Measurements from ENCODE around the gene MICAL2. TPM values are rescaled to one million over a fixed set of nuclear protein-coding genes. Genes with fewer than 3 reads are reported as not detected.

The MICAL2 gene, protein sequence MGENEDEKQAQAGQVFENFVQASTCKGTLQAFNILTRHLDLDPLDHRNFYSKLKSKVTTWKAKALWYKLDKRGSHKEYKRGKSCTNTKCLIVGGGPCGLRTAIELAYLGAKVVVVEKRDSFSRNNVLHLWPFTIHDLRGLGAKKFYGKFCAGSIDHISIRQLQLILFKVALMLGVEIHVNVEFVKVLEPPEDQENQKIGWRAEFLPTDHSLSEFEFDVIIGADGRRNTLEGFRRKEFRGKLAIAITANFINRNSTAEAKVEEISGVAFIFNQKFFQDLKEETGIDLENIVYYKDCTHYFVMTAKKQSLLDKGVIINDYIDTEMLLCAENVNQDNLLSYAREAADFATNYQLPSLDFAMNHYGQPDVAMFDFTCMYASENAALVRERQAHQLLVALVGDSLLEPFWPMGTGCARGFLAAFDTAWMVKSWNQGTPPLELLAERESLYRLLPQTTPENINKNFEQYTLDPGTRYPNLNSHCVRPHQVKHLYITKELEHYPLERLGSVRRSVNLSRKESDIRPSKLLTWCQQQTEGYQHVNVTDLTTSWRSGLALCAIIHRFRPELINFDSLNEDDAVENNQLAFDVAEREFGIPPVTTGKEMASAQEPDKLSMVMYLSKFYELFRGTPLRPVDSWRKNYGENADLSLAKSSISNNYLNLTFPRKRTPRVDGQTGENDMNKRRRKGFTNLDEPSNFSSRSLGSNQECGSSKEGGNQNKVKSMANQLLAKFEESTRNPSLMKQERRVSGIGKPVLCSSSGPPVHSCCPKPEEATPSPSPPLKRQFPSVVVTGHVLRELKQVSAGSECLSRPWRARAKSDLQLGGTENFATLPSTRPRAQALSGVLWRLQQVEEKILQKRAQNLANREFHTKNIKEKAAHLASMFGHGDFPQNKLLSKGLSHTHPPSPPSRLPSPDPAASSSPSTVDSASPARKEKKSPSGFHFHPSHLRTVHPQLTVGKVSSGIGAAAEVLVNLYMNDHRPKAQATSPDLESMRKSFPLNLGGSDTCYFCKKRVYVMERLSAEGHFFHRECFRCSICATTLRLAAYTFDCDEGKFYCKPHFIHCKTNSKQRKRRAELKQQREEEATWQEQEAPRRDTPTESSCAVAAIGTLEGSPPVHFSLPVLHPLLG
- 30.5 and 42.4 TPM in 2 replicates for total RNA-seq

DNA sequence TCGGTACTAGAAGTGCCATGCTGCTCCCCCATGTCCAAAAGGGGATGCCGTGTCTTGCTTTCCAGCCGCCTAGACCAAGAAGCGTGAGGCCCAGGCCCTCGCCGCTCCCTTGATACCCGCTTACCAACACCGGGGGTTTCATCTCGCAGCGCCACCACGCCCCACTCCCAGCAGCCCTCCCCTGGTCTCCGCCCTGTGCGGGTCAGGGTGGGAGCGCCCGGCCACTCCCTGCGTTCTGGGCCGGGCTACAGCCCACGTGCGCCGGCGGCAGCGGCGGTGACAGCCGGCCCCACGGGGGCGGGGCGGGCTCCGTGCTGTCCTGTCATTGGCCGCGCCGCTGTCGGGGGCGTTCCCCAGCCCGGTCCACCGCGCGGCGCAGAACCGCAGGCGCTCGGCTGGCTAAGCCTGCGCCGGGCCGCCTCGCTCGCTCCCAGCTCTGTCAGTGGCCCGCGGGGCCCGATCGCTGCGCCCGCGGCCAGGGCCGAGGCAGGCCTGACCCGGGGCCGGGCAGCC lies at the start of gene MICAL2:
Gene MICAL2, plus strand, starts transcription at position 390 of the 513 bp plus-strand sequence. CDS start 51,566 bp downstream, outside the sequence.

Other genes starting within 250 kb of the MICAL2 start
- gene DKK3, start 102.0 kb upstream of the MICAL2 start, total RNA-seq = 441 and 695 TPM in 2 replicates

All from bronchial smooth muscle cell (primary cell).